ENCODE results near the gene PMP22.

Gene PMP22

DNA sequence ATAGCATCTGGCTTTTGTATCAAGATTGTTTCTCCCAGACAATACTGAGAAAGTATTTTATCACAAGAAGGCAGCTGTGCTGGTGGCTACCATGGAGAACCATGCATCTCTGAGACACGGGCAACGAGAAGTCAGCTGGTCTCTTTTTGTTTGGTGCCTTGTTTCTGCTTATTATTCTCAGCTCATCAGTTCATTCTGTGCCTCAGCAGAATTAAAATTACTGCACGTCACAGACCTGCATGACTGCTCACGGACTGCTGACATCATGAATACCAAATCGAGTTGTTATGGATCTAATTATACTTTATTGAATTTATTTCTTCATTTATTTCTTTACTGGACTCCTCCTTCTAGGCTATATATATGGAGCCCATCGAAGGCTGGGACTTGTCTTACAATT is 19.0 kb upstream of the PMP22 start:
- DNase-seq: no peak
- Histone ChIP-seq H4K20me1 (ENCODE audit: insufficient read depth, low read length) (no peaks in the 10 kb centered on the region), H3K27me3 (replicated peaks; ENCODE audit: insufficient read depth, low read length) (no peaks in the 10 kb centered on the region), H3K4me2 (ENCODE audit: low read depth, low read length) (no peak overlapping the region), H3K9ac (ENCODE audit: low read length) (no peak overlapping the region), H3K27ac (ENCODE audit: low read length) (no peak overlapping the region), H3F3A (ENCODE audit: insufficient read depth, low read length) (no peaks in the 10 kb centered on the region), H3K9me2 (replicated peaks; ENCODE audit: insufficient read depth, low read length) (no peaks in the 10 kb centered on the region), H3K4me1 (ENCODE audit: low read length) (no peaks in the 10 kb centered on the region), H3K36me3 (replicated peaks; ENCODE audit: insufficient read depth, low read length) (no peaks in the 10 kb centered on the region), H3K4me3 (ENCODE audit: low read length) (no peak overlapping the region), H2AFZ (ENCODE audit: low read length) (no peak overlapping the region), H3K9me3 (replicated peaks; ENCODE audit: insufficient read depth, low read length) (no peaks in the 10 kb centered on the region), H3K79me2 (ENCODE audit: low read length) (no peaks in the 10 kb centered on the region)
- TF ChIP-seq EZH2phosphoT487 (IDR thresholded peaks at IDR 0.05; ENCODE audit: low read length): no peak
- TF ChIP-seq EZH2 (optimal IDR thresholded peaks at IDR 0.05; ENCODE audit: low read depth, low read length): no peak
- TF ChIP-seq, protein P1, sequence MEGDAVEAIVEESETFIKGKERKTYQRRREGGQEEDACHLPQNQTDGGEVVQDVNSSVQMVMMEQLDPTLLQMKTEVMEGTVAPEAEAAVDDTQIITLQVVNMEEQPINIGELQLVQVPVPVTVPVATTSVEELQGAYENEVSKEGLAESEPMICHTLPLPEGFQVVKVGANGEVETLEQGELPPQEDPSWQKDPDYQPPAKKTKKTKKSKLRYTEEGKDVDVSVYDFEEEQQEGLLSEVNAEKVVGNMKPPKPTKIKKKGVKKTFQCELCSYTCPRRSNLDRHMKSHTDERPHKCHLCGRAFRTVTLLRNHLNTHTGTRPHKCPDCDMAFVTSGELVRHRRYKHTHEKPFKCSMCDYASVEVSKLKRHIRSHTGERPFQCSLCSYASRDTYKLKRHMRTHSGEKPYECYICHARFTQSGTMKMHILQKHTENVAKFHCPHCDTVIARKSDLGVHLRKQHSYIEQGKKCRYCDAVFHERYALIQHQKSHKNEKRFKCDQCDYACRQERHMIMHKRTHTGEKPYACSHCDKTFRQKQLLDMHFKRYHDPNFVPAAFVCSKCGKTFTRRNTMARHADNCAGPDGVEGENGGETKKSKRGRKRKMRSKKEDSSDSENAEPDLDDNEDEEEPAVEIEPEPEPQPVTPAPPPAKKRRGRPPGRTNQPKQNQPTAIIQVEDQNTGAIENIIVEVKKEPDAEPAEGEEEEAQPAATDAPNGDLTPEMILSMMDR (IDR thresholded peaks at IDR 0.05; ENCODE audit: low read length): no peak

DNA sequence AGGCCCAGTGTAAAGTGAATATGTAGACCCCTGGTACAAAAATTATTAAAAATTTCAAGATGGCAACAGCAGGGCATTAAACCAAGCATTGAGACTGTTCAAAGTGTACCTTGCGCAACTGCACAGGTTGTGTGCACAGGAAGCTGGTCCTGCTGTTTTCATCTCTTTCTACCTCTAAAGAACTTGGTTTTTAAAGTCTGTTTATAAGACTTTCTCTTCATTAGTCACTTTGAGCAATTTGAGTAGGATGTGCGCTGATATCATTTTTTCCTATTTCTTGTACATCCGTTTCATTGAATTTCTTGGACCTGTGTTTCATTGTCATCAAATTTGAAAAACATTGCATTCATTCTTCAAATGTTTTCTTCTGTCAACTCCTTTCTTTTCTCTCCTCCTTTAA is 16.8 kb upstream of the PMP22 start:
- no peaks in the 10 kb centered on the region for H3K27me3 ChIP-seq (replicated peaks; ENCODE audit: insufficient read depth, low read length)
- H3K36me3 ChIP-seq (replicated peaks; ENCODE audit: insufficient read depth, low read length): no peaks in the 10 kb centered on the region
- no peak overlapping the region for H3K4me3 ChIP-seq (ENCODE audit: low read length)
- H4K20me1 ChIP-seq (ENCODE audit: insufficient read depth, low read length): no peaks in the 10 kb centered on the region
- H3K27ac ChIP-seq (ENCODE audit: low read length): no peak overlapping the region
- no peaks in the 10 kb centered on the region for H3F3A ChIP-seq (ENCODE audit: insufficient read depth, low read length)
- H3K9me2 ChIP-seq (replicated peaks; ENCODE audit: insufficient read depth, low read length): no peaks in the 10 kb centered on the region
- H3K9ac ChIP-seq (ENCODE audit: low read length): no peak overlapping the region
- no peak overlapping the region for H2AFZ ChIP-seq (ENCODE audit: low read length)
- TF ChIP-seq EZH2phosphoT487 (IDR thresholded peaks at IDR 0.05; ENCODE audit: low read length): no peak
- TF ChIP-seq, protein P1 (IDR thresholded peaks at IDR 0.05; ENCODE audit: low read length): no peak
- TF ChIP-seq EZH2 (optimal IDR thresholded peaks at IDR 0.05; ENCODE audit: low read depth, low read length): no peak
- H3K4me2 ChIP-seq (ENCODE audit: low read depth, low read length): no peak overlapping the region
- no peaks in the 10 kb centered on the region for H3K79me2 ChIP-seq (ENCODE audit: low read length)
- no peaks in the 10 kb centered on the region for H3K4me1 ChIP-seq (ENCODE audit: low read length)
- no peak for DNase-seq
- no peaks in the 10 kb centered on the region for H3K9me3 ChIP-seq (replicated peaks; ENCODE audit: insufficient read depth, low read length)

DNA sequence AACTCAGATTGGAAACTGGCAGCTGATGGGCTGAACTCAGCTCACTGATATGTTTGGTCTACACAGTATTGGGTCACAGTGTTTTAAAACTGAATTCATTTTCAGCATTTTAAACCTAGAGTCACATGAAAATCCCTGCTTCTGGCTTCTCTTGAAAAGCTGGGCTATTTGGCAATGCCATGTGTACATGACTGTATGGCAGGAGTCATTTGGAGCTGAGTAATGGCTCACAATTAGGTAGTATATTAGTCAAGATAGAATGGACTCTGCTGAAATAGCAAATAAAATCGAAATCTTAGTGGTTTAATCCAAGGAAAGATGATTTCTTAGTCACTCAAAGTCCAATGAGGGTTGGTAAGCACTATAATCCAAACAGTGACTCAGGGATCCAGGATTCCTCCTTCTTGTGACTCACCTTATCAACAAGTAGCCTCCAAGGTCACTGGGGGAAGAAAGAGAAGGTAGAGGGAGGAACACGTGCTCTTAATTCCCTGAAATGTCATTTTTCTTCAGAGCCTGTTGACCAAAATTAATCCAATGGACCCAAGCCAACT is 13.9 kb upstream of the PMP22 start:
- no peaks in the 10 kb centered on the region for H4K20me1 ChIP-seq (ENCODE audit: insufficient read depth, low read length)
- H2AFZ ChIP-seq (ENCODE audit: low read length): no peak overlapping the region
- no peak overlapping the region for H3K4me3 ChIP-seq (ENCODE audit: low read length)
- H3K36me3 ChIP-seq (replicated peaks; ENCODE audit: insufficient read depth, low read length): no peaks in the 10 kb centered on the region
- H3K27ac ChIP-seq (ENCODE audit: low read length): no peak overlapping the region
- H3K9ac ChIP-seq (ENCODE audit: low read length): no peak overlapping the region
- no peaks in the 10 kb centered on the region for H3K9me3 ChIP-seq (replicated peaks; ENCODE audit: insufficient read depth, low read length)
- no peak overlapping the region for H3K4me2 ChIP-seq (ENCODE audit: low read depth, low read length)
- no peaks in the 10 kb centered on the region for H3K79me2 ChIP-seq (ENCODE audit: low read length)
- TF ChIP-seq, protein P1 (IDR thresholded peaks at IDR 0.05; ENCODE audit: low read length): no peak
- no peak for TF ChIP-seq EZH2 (optimal IDR thresholded peaks at IDR 0.05; ENCODE audit: low read depth, low read length)
- TF ChIP-seq EZH2phosphoT487 (IDR thresholded peaks at IDR 0.05; ENCODE audit: low read length): no peak
- no peaks in the 10 kb centered on the region for H3K4me1 ChIP-seq (ENCODE audit: low read length)
- H3K9me2 ChIP-seq (replicated peaks; ENCODE audit: insufficient read depth, low read length): no peaks in the 10 kb centered on the region
- DNase-seq: no peak
- H3F3A ChIP-seq (ENCODE audit: insufficient read depth, low read length): no peaks in the 10 kb centered on the region
- no peaks in the 10 kb centered on the region for H3K27me3 ChIP-seq (replicated peaks; ENCODE audit: insufficient read depth, low read length)

Measured in MM.1S (cell line).